OCI-LY1 (cell line): ENCODE results near the gene HOXC4.
"Not testable (repeated sequence)": the region's sequence is repeated elsewhere in the genome, so short reads cannot be mapped to it uniquely, and the experiment has no call there.

Experiments
- CTCF ChIP-seq: fragments of 200-600 bp; sonication (generic), shearing (Covaris generic); IDR thresholded peaks from 2 replicates; pipeline ENCODE4 v1.5.1; 2017; ENCODE audit warnings: mild to moderate bottlenecking, antibody characterized with exemption, low read length, moderate library complexity, mixed read lengths
- EZH2 ChIP-seq: fragments of 200-600 bp; sonication (generic), shearing (Covaris generic); IDR thresholded peaks from 2 replicates; pipeline ENCODE4 v1.8.0; 2017; ENCODE audit warnings: borderline replicate concordance, mixed run types, mild to moderate bottlenecking, antibody characterized with exemption, low read length, moderate library complexity, mixed read lengths

GRCh38 chr12:54080008-54080924, 26.6 kb downstream of the HOXC4 start:
- TF ChIP-seq CTCF, EZH2: not testable (repeated sequence)
